NT2/D1 (cell line): Measurements from ENCODE around the gene CAB39L.
"Not testable (repeated sequence)": the region's sequence is repeated elsewhere in the genome, so short reads cannot be mapped to it uniquely, and the experiment has no call there.

ENCODE experiments used
- DNase-seq: peaks from one replicate; pipeline ENCODE4 v3.0.0-alpha.2; 2011; ENCODE audit warnings: low read depth, low spot score
- H3K27me3 ChIP-seq: 2 replicates; pipeline ENCODE4 v1.6.0; 2011; ENCODE audit warnings: mild to moderate bottlenecking; ENCODE audit not compliant: insufficient read length, insufficient read depth
- H3K36me3 ChIP-seq: 2 replicates; pipeline ENCODE4 v1.6.1; 2011; ENCODE audit warnings: mild to moderate bottlenecking, low read length, mixed read lengths; ENCODE audit not compliant: insufficient read depth, insufficient read length
- H3K4me1 ChIP-seq: 2 replicates; pipeline ENCODE4 v1.5.1; 2011; ENCODE audit not compliant: insufficient read depth, insufficient read length
- H3K4me3 ChIP-seq: 2 replicates; pipeline ENCODE4 v1.5.1; 2011; ENCODE audit warnings: low read depth; ENCODE audit not compliant: insufficient read length
- H3K9ac ChIP-seq: 2 replicates; pipeline ENCODE4 v1.6.0; 2011; ENCODE audit warnings: low read depth; ENCODE audit not compliant: insufficient read length
- H3K9me3 ChIP-seq: 2 replicates; pipeline ENCODE4 v1.5.1; 2011; ENCODE audit warnings: mild to moderate bottlenecking, low read length; ENCODE audit not compliant: insufficient read depth
- SUZ12 ChIP-seq: IDR thresholded peaks from 2 replicates; pipeline ENCODE4 v1.6.1; 2011; ENCODE audit not compliant: insufficient read length, insufficient read depth; ENCODE audit errors: extremely low read depth
- YY1 ChIP-seq: IDR thresholded peaks from 2 replicates; pipeline ENCODE4 v1.6.1; 2011; ENCODE audit not compliant: insufficient read length, insufficient read depth
- ZNF274 ChIP-seq: IDR thresholded peaks from 2 replicates; pipeline ENCODE4 v1.6.1; 2011; ENCODE audit warnings: mild to moderate bottlenecking, low read depth, low read length

Gene CAB39L

GRCh38 chr13:49300739-49301589, 142.9 kb downstream of the CAB39L start:
- Histone ChIP-seq H3K9me3 (no peaks in the 10 kb centered on the region), H3K4me1 (no peaks in the 10 kb centered on the region), H3K36me3 (no peaks in the 10 kb centered on the region), H3K9ac (no peak overlapping the region), H3K4me3 (no peak overlapping the region), H3K27me3 (no peaks in the 10 kb centered on the region)
- no peak for TF ChIP-seq YY1
- TF ChIP-seq ZNF274: no peak
- TF ChIP-seq SUZ12: no peak
- DNase-seq: peak; percentile 28

GRCh38 chr13:49300276-49300675, 143.6 kb downstream of the CAB39L start:
- H3K9me3 ChIP-seq: no peaks in the 10 kb centered on the region
- H3K36me3 ChIP-seq: no peaks in the 10 kb centered on the region
- no peak overlapping the region for H3K4me3 ChIP-seq
- no peaks in the 10 kb centered on the region for H3K27me3 ChIP-seq
- H3K9ac ChIP-seq: no peak overlapping the region
- H3K4me1 ChIP-seq: no peaks in the 10 kb centered on the region
- no peak for DNase-seq
- TF ChIP-seq YY1 (no peak), ZNF274 (no peak), SUZ12 (no peak)

- H3K9ac ChIP-seq: no peak overlapping the region
- DNase-seq: no peak
- no peak for TF ChIP-seq SUZ12
- no peak for TF ChIP-seq YY1
- no peak for TF ChIP-seq ZNF274
Measured at GRCh38 chr13:49298903-49299605, 144.8 kb downstream of the CAB39L start.

GRCh38 chr13:49298416-49298815, 145.4 kb downstream of the CAB39L start:
- DNase-seq: no peak
- TF ChIP-seq ZNF274: no peak
- no peak for TF ChIP-seq SUZ12
- no peak for TF ChIP-seq YY1
- Histone ChIP-seq H3K9me3 (no peaks in the 10 kb centered on the region), H3K9ac (no peak overlapping the region), H3K36me3 (no peaks in the 10 kb centered on the region), H3K4me1 (no peaks in the 10 kb centered on the region), H3K27me3 (no peaks in the 10 kb centered on the region), H3K4me3 (no peak overlapping the region)

More at GRCh38 chr13:49298903-49299605, 144.8 kb downstream of the CAB39L start:
- H3K4me3 ChIP-seq: no peak overlapping the region
- H3K27me3 ChIP-seq: no peaks in the 10 kb centered on the region
- no peaks in the 10 kb centered on the region for H3K36me3 ChIP-seq
- no peaks in the 10 kb centered on the region for H3K4me1 ChIP-seq
- no peaks in the 10 kb centered on the region for H3K9me3 ChIP-seq

- H3K9me3 ChIP-seq: no peaks in the 10 kb centered on the region
Measured at GRCh38 chr13:49297338-49297737, 146.5 kb downstream of the CAB39L start.

GRCh38 chr13:49296659-49297058, 147.2 kb downstream of the CAB39L start:
- H3K27me3 ChIP-seq: no peaks in the 10 kb centered on the region
- H3K4me1 ChIP-seq: no peaks in the 10 kb centered on the region
- no peak overlapping the region for H3K9ac ChIP-seq
- no peaks in the 10 kb centered on the region for H3K36me3 ChIP-seq
- DNase-seq: no peak
- TF ChIP-seq SUZ12: no peak
- no peak for TF ChIP-seq ZNF274
- TF ChIP-seq YY1: no peak
- H3K9me3 ChIP-seq: no peaks in the 10 kb centered on the region
- no peak overlapping the region for H3K4me3 ChIP-seq

More at GRCh38 chr13:49297338-49297737, 146.5 kb downstream of the CAB39L start:
- H3K4me3 ChIP-seq: no peak overlapping the region
- TF ChIP-seq ZNF274 (no peak), YY1 (no peak), SUZ12 (no peak)
- DNase-seq: no peak
- H3K9ac ChIP-seq: no peak overlapping the region
- no peaks in the 10 kb centered on the region for H3K36me3 ChIP-seq
- no peaks in the 10 kb centered on the region for H3K27me3 ChIP-seq
- H3K4me1 ChIP-seq: no peaks in the 10 kb centered on the region

GRCh38 chr13:49295244-49295643, 148.6 kb downstream of the CAB39L start:
- DNase-seq: no peak
- TF ChIP-seq SUZ12 (no peak), ZNF274 (no peak), YY1 (no peak)
- no peaks in the 10 kb centered on the region for H3K36me3 ChIP-seq

GRCh38 chr13:49294723-49295122, 149.1 kb downstream of the CAB39L start:
- H3K4me3 ChIP-seq, DNase-seq, H3K9ac ChIP-seq, H3K27me3 ChIP-seq, H3K4me1 ChIP-seq, H3K9me3 ChIP-seq, H3K36me3 ChIP-seq: not testable (repeated sequence)

More at GRCh38 chr13:49295244-49295643, 148.6 kb downstream of the CAB39L start:
- Histone ChIP-seq H3K4me1 (no peaks in the 10 kb centered on the region), H3K9me3 (no peaks in the 10 kb centered on the region), H3K9ac (no peak overlapping the region), H3K27me3 (no peaks in the 10 kb centered on the region), H3K4me3 (no peak overlapping the region)
